Measurements from ENCODE around the gene CREG1.

Gene CREG1

GRCh38 chr1:167529829-167530474 lies 23.6 kb downstream of the CREG1 start:
- peak; percentile 70 for DNase-seq

- no peak for DNase-seq
Observed at GRCh38 chr1:167528057-167528728, 25.4 kb downstream of the CREG1 start.

- DNase-seq, result peak; percentile 43
Observed at GRCh38 chr1:167526667-167527383, 26.7 kb downstream of the CREG1 start.

- DNase-seq, result no peak
Observed at GRCh38 chr1:167524651-167525050, 28.9 kb downstream of the CREG1 start.

- DNase-seq, result no peak
Observed at GRCh38 chr1:167522246-167522645, 31.3 kb downstream of the CREG1 start.

GRCh38 chr1:167520711-167521206 lies 32.8 kb downstream of the CREG1 start:
- DNase-seq, result no peak

GRCh38 chr1:167518331-167518700 lies 35.2 kb downstream of the CREG1 start, which contains the start of gene CD247:
Gene CD247, minus strand, starts transcription at chr1:167518529. Its CDS starts 64 bp downstream, at chr1:167518465.
- no peak for DNase-seq

GRCh38 chr1:167517535-167518330 lies 35.8 kb downstream of the CREG1 start:
- no peak for DNase-seq

- DNase-seq, result no peak
Observed at GRCh38 chr1:167516404-167517388, 36.9 kb downstream of the CREG1 start.

GRCh38 chr1:167515893-167516321 lies 37.7 kb downstream of the CREG1 start:
- no peak for DNase-seq

GRCh38 chr1:167515461-167515860 lies 38.1 kb downstream of the CREG1 start:
- no peak for DNase-seq

GRCh38 chr1:167514288-167514687 lies 39.3 kb downstream of the CREG1 start:
- DNase-seq, result no peak

GRCh38 chr1:167512046-167512654 lies 41.4 kb downstream of the CREG1 start:
- no peak for DNase-seq

GRCh38 chr1:167511374-167511986 lies 42.1 kb downstream of the CREG1 start:
- no peak for DNase-seq

GRCh38 chr1:167510881-167511280 lies 42.7 kb downstream of the CREG1 start:
- no peak for DNase-seq

- no peak for DNase-seq
Observed at GRCh38 chr1:167510244-167510643, 43.3 kb downstream of the CREG1 start.

GRCh38 chr1:167509587-167509986 lies 44.0 kb downstream of the CREG1 start:
- no peak for DNase-seq

GRCh38 chr1:167507719-167508118 lies 45.8 kb downstream of the CREG1 start:
- no peak for DNase-seq

- DNase-seq, result no peak
Observed at GRCh38 chr1:167504467-167504827, 49.1 kb downstream of the CREG1 start.

GRCh38 chr1:167503626-167504466 lies 49.7 kb downstream of the CREG1 start:
- no peak for DNase-seq
